Retinal pigment epithelial cell (primary cell): ENCODE data around the gene FAM241A.

ENCODE experiments used
- DNase-seq: peaks from one replicate; pipeline ENCODE4 v3.0.0-alpha.2; 2010; ENCODE audit warnings: low read depth
- H3K4me3 ChIP-seq: 2 replicates; pipeline ENCODE4 v1.5.1; 2011; ENCODE audit warnings: mild to moderate bottlenecking, low read length, control low read depth, moderate library complexity
- TF ChIP-seq, protein P1 (sequence below): conservative IDR thresholded peaks from 2 replicates; pipeline ENCODE4 v1.5.1; 2011; ENCODE audit warnings: low read depth, low read length, control low read depth, inconsistent platforms

Gene FAM241A

GRCh38 chr4:112144546-112145325 lies 518 bp upstream of the FAM241A start:
- TF ChIP-seq, protein P1, sequence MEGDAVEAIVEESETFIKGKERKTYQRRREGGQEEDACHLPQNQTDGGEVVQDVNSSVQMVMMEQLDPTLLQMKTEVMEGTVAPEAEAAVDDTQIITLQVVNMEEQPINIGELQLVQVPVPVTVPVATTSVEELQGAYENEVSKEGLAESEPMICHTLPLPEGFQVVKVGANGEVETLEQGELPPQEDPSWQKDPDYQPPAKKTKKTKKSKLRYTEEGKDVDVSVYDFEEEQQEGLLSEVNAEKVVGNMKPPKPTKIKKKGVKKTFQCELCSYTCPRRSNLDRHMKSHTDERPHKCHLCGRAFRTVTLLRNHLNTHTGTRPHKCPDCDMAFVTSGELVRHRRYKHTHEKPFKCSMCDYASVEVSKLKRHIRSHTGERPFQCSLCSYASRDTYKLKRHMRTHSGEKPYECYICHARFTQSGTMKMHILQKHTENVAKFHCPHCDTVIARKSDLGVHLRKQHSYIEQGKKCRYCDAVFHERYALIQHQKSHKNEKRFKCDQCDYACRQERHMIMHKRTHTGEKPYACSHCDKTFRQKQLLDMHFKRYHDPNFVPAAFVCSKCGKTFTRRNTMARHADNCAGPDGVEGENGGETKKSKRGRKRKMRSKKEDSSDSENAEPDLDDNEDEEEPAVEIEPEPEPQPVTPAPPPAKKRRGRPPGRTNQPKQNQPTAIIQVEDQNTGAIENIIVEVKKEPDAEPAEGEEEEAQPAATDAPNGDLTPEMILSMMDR, result no peak
- DNase-seq, result no peak
- peak overlapping the region; percentile 34 for H3K4me3 ChIP-seq

GRCh38 chr4:112145790-112146501 lies 692 bp downstream of the FAM241A start:
- DNase-seq, result no peak
- TF ChIP-seq, protein P1, result no peak

GRCh38 chr4:112146502-112146813 lies 1.2 kb downstream of the FAM241A start:
- TF ChIP-seq, protein P1, result no peak
- H3K4me3 ChIP-seq, result peak overlapping the region; percentile 76

More at GRCh38 chr4:112145790-112146501, 692 bp downstream of the FAM241A start:
- peak overlapping the region; percentile 76 for H3K4me3 ChIP-seq

DNA sequence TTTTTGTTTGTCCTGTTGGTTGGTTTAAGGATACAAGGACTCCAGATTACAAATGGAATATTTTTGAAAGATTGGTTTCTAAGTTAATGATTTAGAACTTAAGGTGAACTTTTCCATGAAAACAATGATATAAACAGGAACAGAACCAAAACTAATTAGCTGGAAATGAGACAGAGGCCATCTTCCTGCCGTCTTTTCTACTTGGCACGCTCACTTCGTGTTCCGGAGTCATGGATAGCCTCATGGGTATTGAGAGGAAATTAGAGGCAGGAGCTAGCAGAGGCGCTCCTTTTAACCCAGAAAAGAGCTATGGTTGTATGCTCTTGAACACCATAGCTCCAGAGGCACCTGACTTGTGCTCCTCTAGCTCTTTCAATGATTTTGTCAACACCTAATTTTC lies 2.4 kb downstream of the FAM241A start:
- no peak for DNase-seq
- TF ChIP-seq, protein P1, result no peak
- no peak overlapping the region for H3K4me3 ChIP-seq

More at GRCh38 chr4:112146502-112146813, 1.2 kb downstream of the FAM241A start:
- DNase-seq, result no peak

DNA sequence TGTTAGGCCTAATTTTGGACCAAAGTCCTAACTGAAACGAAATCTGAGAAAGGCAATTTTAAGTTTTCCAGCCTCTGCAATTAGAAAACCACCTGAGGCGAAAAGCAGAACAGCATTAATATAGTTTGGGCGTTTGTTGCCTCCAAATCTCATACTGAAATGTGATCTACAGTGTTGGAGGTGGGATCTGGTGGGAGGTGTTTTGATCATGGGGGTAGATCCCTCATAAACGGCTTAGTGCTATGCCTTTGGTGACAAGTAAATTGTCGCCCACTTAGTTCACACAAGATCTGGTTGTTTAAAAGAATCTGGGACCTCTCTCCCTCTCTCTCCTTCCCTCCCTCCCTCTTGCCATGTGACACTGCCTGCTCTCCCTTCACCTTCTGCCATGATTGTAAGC lies 5.7 kb downstream of the FAM241A start:
- no peak overlapping the region for H3K4me3 ChIP-seq
- no peak for DNase-seq
- TF ChIP-seq, protein P1, result no peak

DNA sequence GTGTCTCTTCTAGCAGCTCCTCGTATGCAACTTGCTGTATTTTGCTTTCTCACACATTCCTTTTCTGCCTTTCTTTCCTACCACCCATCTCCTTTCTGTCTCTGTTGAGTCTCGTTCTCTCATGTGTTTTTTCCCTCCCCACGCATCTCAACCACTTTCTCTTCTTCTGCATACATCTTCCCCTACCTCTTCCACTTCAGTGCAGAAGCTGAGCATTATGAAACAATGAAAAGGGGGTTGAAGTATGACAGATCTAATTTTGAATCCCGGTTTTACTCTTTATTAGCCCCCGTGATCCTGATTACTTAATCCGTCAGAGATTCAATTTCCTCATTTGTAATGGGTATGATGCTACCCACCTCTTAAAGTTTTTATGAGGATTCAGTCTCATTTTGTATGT lies 7.3 kb downstream of the FAM241A start:
- H3K4me3 ChIP-seq, result no peak overlapping the region
- TF ChIP-seq, protein P1, result no peak
- DNase-seq, result no peak

DNA sequence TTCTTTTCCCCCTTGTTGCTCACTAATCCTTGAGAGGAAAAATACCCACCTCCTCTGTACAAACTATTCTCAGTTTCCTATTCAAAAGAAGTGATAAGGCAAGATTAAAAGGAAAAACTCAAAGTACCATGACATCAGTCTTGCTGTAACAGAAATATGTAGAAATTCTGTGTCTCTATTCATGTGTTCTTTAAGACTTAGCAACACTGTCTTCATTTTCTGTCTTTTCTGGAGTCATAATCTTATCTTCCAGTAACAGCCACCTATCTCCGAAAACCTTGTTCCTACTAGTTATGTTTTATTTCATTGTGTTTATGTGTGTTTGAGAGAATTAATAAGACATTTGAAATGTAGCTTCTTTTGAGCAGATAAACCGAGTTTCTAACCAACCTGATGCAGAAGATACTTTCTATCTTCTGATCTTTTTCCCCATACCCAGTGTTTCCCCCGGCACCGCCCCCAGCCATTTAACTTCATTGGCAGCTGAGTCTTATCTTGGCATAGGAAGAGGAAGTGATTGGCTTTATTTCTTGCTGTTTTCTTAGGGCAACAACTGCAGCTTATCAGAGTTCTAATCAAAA lies 8.0 kb downstream of the FAM241A start:
- TF ChIP-seq, protein P1, result no peak
- no peak overlapping the region for H3K4me3 ChIP-seq
- no peak for DNase-seq
